Keratinocyte (primary cell): ENCODE data around the gene GPRASP1.

Experiments used
- CTCF ChIP-seq, 3 experiments: IDR thresholded peaks in 1 of 3; conservative IDR thresholded peaks in 1 of 3; optimal IDR thresholded peaks in 1 of 3; 2 replicates in 2 of 3; 3 replicates in 1 of 3; pipeline versions ENCODE3 to v1.5.1; 2011; ENCODE audit warnings: low read length in 3 of 3, mild to moderate bottlenecking in 3 of 3, moderate library complexity in 2 of 3, control low read depth in 1 of 3, inconsistent platforms in 1 of 3; ENCODE audit not compliant: insufficient read depth in 2 of 3; ENCODE audit errors: extremely low read depth in 1 of 3
- EZH2 ChIP-seq: IDR thresholded peaks from one replicate; pipeline ENCODE4 v1.6.1; 2012; ENCODE audit warnings: inconsistent platforms, mild to moderate bottlenecking, low read length, moderate library complexity

GRCh38 chrX:102606115-102606514, 45.2 kb upstream of the GPRASP1 start:
- TF ChIP-seq CTCF (optimal IDR thresholded peaks at IDR 0.05 in 1 of 3, IDR thresholded peaks at IDR 0.05 in 1 of 3, conservative IDR thresholded peaks at IDR 0.05 in 1 of 3; ENCODE audit: extremely low read depth in 1 of 3, insufficient read depth in 2 of 3, low read length in 3 of 3) (no peak), EZH2 (no peak)
